HG03521 (cell line): Measurements from ENCODE around the gene PUM2.

Experiments used
- ATAC-seq: cut with Tn5 transposase; IDR thresholded peaks from one replicate; pipeline ENCODE4 v1.9.1; 2021; ENCODE audit warnings: mild to moderate bottlenecking, moderate library complexity; ENCODE audit not compliant: unreplicated experiment

PUM2 gene

DNA sequence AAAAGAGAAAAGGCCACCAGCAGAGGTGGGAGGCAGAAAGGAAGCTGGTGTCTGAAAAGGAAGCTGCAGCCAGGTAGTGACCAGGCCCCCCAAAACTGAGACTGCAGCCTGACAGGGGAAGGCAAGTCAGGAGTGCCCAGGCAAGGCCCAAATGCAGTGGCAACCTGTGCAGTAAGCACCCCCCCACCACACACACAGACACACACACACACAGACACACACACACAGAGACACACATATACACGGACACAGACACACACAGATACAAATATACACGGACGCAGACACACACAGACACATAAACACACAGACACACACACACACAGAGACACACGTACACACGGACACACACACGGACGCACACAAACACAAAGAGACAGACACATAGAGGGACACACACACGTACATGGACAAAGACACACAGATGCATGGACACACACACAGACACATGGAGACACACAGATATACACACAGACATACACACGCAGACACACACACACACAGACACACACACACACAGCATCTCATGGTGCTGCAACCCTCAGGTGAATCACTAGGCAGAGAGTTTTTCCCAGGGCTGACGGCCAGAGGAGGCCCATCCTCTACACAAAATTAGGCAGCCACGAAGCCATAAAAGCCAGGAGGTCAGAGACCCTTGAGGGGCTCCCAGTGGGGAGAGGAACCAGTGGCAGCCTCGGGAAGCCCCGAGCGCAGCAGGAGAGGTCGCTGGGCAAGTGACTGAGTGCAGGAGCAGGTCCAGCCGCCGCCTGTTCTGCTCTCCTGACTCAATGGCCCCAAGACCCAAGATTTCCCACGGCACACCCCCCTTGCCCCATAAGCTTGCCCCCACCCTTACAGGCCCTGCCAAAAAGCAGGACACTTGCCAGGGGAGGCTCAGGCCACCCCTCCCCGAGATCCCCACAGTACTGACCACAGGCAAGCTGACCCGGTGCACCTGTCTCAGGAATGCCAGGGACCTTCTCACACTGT is 132.0 kb downstream of the PUM2 start:
- ATAC-seq = no peak

DNA sequence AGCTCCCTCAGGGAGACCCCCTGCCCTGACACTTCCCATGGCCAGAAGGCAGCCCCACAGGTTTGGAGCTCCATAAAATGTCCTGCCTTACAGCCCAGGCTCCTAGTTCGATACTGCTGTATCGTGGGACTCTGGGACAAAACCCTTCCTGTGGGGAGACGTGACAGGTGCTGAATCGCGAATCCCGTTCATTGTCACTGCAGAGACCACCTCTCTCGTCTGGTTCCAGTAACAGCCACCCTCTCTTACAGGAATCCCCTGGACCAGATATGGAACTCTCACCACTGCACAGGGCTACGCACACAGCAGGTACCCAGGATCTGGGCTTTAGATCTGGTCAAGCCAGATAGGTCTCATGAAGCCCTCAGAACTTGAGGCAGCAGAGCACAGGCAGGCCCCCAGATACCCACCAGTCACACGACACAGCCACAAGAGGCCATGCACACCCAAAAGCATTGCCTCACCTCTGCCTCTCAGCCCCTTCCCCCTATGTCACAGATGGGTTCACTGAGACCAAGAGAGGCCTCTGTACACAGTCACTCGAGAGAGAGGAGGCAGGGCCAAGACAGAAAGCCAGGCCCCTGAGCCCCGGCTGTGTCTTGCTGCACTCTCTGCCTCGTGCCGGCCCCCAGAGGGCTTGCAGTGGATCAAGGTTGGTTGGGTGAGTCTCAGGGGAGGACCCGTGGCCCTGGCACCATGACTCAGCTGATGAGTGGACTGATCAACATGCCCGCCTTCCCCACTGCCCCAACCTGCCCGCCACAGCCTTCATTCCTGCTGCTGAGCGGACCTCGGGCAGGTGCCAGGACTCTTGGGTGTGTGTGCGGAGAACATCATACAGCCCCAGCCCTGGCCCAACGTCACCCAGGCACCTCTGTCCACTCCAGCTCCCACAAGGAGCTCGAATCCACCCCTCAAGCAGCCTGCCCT is 133.3 kb downstream of the PUM2 start:
- ATAC-seq = no peak

DNA sequence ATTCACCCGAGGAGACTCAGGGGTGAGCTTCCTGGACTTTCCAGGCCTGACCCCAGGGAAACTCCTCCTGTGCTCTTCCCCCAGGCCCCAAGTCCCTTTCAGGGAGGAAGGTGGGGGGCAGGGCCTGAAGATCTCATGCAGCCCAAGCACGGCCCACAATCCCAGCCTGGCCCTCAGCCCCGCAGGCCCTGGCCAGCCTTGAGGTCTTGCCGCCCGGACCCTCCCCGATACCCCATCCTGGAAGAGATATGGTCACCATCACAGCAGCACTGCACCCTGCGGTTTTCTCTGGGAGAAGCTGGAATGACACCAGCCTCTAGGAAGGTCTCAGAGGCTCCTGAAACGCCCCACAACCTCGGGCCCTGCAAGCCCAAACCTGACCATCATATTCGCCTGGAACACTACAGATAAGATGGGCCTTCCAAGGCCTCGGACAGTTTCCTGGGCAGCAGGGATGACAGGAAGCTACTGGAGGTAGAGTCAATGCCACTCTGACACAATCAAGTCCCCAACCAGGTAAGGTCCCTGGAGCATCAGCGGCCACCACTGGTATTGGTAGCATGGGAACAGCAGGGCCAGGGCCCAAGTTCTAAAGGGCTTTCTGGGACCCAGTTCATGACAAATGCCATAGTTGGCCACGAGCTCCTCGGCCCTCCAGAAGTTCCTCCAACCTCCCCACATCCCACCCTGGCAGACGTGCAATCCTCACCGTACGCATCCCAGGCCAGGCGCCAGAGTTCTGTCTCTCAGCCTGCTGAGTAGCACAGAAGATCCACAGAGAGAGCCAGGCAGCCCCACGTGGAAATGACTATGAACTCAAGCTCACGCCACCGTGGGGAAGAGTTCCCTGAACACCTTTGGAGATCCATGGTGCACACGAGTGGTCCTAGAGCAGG is 134.3 kb downstream of the PUM2 start:
- no peak for ATAC-seq

DNA sequence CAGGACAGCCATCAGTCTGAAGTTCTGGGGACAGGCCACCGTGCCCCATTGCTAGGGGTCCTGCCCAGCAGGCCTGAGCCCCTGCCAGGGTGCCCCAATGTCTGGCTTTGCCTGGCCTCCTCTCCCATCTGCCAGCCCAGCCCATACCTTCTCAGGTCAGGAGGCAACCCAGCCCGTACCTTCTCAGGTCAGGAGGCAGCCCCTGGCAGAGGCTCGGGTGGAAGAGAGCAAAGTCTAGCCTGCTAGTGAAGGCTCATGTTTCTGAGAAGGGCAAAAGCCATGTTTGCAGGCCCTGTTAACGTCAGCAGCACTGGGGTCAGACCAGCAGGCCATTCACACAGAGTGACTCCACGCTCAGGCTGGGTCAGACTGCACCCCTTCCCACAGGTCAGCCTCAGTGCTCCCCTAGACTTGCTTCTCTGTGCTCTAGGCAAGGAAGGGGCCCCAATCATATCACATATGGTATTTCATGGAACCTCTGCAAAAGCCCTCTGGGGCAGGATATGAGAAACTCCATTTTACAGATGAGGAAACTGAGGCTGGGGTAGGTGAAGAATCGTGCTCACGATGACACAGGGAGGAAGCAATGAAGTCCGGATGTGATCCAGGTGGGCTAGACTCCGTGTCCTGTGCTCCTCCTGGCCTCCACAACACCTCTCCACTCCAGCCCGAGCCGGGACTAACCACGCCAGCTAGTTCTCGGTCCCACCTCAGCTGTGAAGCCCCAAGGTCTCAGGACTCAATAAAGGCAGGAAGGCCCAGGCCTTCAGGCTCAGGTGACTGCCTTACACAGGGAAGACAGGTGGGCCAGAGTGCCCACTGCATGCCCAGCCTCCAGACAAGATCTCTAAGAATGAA is 135.2 kb downstream of the PUM2 start:
- no peak for ATAC-seq

DNA sequence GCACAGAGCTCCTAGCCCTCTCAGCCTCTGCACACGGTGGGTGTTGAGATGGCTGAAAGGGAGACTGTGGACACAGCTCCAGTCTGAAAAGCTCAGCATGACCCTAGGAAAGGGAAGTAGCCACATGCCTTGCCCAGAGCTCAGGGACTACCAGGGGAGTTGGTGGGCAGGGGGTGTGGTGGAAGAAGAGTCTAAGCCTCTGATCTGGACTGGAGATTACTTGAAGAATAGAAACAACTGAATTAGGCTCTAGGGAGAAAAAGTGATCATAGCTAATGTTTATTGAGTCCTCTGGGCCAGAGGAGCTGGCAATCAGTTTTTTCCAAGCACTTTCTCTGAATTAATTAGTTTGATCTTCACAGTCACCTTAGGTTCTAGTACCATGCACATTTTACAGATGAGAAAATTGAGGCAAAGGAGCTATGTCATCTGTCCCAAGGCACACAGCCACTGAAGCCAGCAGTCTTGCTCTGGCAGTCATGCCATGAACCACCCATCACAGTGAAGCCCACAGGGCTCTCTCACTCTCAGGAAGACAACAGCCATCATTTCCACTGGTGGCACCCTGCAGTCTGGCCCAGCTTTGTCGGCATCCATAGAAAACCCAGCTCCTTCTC is 136.0 kb downstream of the PUM2 start:
- no peak for ATAC-seq

DNA sequence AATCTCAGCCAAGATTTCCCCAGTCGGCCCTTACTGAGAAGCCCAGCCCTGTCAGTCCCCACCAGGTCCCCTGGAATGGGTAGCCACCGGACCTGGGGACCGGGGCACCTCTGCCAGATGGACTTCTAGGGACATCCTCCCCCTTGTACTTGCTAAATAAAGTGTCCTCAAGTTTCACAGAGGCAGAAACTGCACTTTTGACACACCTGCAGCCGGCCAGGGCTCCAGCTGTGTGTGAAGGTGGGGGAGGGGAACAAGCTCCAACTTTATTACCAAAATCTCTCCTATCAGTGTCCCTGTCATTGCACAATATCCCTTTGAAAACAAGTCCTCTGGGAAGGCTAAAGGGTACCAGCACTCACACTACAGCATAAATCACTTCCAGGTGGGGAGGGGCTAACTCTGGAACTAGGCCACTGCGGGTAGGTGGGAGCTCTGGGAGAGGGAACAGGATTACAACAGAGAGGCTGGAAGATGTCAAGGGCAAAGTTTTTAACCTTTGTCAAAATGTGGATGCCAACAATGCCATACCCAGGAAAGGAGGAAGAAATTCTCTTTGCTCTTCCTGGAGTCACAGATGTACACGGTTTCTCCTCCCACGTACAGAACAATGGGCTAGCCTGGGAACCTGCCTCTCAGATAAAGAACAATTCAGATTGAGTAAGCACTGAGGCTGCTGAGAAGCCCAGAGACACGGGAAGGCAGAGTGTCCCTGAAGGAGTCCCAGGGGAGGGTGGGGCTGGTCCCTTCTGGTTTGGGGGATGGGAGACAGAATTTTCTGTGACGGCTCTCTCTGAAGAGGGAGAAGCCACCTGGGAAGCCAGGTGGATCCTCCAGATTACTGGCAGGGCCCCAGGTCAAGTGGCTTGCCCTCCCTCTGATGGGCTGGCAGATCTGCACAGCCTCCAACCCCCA is 136.7 kb downstream of the PUM2 start:
- ATAC-seq = no peak

DNA sequence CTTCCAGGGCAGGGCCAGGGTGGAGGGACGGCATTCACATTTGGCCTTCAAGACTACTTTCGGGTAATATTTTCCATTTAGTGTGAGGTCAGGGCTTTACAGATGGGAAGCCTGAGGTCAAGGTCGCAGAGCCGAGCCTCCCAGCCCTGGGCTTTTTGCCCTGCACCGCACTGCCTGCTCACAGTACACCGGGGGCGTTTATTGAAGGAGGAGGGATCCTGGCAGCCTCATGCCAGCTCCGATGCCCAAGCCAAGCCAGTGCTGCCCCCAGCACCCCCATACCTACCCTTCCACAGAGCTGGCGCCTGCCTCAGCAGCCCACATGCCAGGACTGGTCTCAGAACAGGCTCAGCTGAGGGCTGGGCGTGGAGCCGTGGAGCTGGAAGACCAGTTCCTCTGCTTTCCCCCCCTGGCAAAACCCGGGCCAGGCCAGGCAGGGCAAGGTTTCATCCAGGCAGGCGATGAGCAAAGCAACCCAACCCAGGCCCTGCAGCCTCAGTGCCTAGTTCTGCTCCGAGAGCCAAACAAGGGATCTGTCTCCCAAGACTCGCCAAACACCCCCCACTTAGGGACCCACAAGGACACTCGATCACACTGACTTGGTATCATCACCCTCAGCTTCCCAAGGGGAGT is 137.7 kb downstream of the PUM2 start:
- ATAC-seq = no peak

DNA sequence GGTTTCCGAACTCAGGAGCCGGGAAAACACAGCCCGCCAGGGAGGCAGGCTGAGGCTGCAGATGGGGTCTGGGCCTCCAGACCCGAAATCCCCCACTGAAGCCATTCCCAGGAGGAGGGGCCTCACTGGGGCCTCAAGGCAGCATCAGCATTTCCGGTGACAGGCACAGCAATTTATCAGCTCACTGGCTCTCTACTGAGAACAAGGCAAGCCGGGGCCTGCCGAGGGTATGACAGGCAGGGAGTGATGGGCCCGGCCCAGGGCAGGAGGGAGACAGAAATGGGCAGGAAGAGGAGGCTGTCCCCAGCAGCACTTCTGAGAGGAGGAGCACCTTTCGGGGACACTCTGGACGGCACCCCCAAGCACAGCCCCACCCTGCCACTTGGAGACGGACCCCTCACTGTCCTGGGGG is 138.2 kb downstream of the PUM2 start:
- ATAC-seq = no peak

DNA sequence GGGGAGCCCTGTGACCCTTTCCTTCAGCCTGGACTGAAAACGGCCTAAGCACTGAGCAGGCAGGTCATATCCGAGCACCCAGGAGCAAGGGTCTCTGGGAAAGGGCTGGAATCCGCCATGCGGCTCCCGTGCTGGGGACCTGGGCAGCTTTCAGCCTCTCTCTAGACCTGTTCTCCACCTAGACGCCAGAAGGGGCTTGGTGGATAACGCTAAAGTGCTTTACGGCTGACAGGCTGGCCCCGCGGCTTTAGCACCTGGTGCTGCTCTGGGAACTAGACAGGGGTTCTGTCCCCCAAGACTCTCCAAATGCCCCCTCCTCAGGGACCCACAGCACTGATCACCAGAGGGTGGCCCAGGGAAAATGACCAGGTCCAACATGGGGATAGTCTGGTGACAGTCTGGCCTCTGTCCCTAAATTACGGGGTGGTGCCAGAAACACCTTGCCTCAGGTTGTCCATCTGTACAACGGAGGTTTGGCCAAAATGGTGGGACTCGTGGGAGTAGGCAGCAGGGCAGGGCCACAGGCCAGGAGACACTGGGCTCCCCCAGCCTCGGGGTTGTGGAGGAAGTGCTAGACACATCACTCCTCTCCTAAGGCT is 138.7 kb downstream of the PUM2 start:
- ATAC-seq = no peak

DNA sequence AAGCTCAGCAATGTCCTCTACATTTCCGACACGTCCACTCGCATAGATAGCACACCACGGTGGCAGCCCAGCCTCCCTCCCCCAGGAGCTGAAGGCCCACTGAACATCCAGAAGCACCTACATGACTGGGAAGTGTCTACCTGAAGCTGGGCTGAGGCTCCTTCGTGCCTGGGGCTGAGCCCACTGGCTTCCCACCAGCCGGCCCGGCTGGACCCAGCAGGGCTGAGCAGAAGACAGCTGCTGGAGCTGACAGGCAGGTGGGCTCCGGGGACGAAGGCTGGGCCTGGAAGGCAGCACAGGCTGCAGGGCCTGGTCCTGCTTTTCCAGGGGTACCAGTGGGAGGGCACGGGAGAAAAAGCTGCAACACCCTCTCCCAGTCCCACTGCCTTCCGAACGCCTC is 139.2 kb downstream of the PUM2 start:
- ATAC-seq = no peak

DNA sequence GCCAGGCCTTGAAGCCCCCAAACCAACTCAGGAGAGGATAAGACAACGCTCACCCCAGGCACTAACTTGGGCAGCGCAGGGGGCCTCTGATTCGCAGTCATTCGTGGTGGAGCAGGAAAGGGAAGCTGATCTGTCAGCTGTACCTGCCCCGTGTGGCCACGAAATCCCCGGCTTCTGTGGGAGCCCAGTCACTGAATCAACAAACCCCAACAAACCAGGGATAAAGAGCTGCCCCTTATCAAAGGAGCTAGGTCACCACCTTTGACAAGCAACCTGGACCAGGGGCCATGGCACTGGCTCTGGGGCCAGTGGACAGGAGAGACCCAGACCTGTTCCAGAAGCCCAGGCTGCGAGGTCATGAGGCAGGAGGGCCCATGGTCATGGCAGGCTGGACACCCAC is 140.2 kb downstream of the PUM2 start:
- ATAC-seq = no peak

DNA sequence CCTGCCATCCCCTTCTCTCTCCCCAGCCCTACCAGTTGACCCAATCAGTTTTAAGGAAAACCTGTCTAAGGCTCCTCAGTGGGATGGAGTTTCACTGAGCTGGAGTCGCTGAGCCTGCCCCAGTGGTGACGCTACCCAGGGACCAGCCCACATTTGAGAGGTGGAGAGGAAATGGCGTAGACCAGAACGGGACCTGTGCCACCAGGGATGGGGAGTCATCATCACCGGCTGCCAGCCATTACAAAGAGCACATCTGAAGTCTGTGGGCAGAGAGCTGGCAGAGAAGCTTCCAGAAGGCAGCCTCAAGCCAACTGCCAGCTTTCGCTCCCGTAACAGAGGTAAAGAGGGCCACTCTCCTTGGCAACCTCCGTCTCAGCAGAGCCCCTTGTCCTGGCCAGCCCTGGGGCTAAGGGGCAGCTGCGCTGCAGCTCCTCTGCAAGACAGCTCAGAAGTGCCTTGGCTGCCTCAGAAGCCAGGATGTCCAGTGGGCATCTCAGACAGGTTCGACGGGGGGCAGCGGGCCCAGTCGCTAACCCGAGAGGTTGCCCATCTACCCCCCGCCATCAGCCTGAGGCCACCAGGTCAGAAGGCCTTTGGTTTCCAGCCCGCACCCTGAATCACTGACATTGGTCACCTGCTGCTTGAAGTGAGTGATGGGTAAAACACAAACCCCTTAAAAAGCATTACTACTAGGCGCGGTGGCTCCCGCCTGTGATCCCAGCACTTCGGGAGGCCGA is 141.1 kb downstream of the PUM2 start:
- no peak for ATAC-seq

DNA sequence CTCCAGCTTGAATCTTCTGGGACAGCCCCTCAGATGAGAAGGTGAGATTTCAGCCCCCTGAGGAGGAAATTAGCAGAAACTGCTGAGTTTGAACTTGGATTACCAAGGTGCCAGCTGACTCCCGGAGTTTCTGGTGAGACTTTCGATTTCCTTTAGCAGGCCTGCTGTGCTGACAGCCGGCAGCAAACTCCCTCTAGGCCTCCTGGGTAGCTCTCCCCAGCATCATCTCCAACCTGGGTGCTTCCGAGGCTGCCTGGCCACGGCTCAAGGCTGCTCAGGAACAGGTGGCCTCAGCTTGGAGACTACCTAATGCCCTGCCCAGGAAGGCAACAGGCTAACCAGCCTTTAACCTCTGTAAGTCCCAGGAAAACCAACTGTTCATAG is 142.2 kb downstream of the PUM2 start:
- no peak for ATAC-seq

DNA sequence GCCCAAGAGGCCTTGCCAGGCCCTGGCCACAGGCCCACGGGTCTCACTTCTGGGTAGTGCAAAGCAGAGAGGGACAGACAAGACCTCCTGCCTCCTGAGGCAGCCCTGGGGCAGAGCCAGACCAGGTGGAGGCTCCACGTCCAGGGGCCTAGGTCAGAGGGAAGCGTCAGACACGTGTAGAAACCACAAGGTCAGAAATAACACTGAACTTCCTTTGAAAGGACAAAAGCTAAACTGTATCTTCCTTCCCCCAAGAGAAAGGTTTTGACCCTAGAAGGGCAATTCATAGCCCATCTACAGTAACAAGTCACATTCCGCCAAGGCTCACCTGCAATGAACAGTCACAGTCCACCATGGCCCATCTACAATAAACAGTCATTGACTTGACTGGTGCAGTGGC is 143.6 kb downstream of the PUM2 start:
- no peak for ATAC-seq

DNA sequence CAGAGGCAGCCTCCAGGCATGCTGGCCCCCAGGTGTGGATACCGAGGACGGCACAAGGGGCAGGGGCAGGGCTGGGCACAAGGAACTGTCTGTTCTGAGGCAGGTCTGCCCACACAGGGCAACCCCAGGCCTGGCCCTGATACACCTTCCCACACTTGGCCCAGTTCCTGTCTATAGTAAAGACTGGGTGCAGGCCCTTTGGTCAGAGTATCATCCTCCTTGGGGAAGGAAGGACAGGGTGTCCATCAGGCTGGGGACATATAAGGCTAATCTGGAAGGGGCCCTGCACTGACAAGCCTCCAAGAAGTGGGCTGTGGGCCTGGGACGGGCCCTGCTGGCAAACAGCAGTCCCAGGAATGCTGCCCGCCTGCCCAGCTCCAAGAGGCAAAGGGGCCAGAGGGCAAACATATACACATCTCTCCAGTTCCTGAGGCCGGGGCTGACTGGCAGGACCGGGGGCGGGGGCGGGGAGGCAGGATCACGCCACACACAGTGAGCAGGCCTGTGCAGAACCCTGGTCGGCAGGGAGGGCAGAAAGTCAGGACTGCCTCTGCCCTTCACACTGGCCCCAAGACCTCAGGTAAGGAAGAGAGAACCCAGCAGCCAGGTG is 144.6 kb downstream of the PUM2 start:
- no peak for ATAC-seq

DNA sequence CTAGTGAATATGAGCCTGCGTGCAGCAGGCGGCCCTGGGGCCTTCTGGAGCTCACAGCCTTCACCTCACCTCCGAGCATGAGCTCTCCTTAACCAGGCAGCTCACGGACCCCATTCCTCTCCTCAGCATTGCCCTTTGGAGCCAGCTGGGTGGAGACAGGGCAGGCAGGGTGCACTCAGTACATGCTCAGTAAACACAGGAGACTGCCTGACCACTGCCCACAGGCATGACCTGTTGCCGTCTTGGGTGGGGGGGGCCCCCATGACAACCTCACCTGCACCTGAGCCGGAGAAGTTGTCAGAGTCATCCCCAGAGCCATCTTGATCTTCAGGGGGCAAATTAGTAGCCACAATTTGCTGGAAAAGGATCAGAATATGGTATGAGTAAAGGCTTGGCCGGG is 145.6 kb downstream of the PUM2 start:
- no peak for ATAC-seq
